OCI-LY3 (cell line): ENCODE measurements around the gene ANGPTL1.
"Not testable (repeated sequence)": the region's sequence is repeated elsewhere in the genome, so short reads cannot be mapped to it uniquely, and the experiment has no call there.

Source experiments
- H2AFZ ChIP-seq: fragments of 200-600, 300-600 bp; shearing (Covaris generic); 2 replicates; pipeline ENCODE4 v1.6.0; 2014; ENCODE audit warnings: antibody characterized with exemption, low read depth, low read length
- H3K27ac ChIP-seq: fragments of 200-600, 300-600 bp; sonication (generic); 2 replicates; pipeline ENCODE4 v1.5.1; 2014; ENCODE audit warnings: mild to moderate bottlenecking, low read length, moderate library complexity, mixed read lengths
- H3K27me3 ChIP-seq: fragments of 200-600, 300-600 bp; sonication (generic); 2 replicates; pipeline ENCODE4 v1.6.1; 2014; ENCODE audit warnings: low read depth, low read length, mixed read lengths
- H3K36me3 ChIP-seq: fragments of 200-600, 300-600 bp; sonication (generic); replicated peaks from 2 replicates; pipeline ENCODE3; 2014; ENCODE audit warnings: low read depth, low read length, mixed read lengths
- H3K4me1 ChIP-seq: fragments of 300-600, 200-600 bp; sonication (generic); 2 replicates; pipeline ENCODE4 v1.6.1; 2014; ENCODE audit warnings: low read length, mixed read lengths
- H3K4me2 ChIP-seq: fragments of 200-600, 300-600 bp; sonication (generic); 2 replicates; pipeline ENCODE4 v1.6.1; 2014; ENCODE audit warnings: low read length, mixed read lengths
- H3K4me3 ChIP-seq: fragments of 300-600, 200-600 bp; sonication (generic); 2 replicates; pipeline ENCODE4 v1.5.1; 2014; ENCODE audit warnings: antibody characterized with exemption, mild to moderate bottlenecking, low read length, moderate library complexity
- H3K79me2 ChIP-seq: fragments of 300-600, 200-600 bp; shearing (Covaris generic); 2 replicates; pipeline ENCODE4 v1.6.1; 2014; ENCODE audit warnings: mild to moderate bottlenecking, low read length, mixed read lengths
- H3K9ac ChIP-seq: fragments of 300-600, 200-600 bp; shearing (Covaris generic); 2 replicates; pipeline ENCODE4 v1.6.0; 2014; ENCODE audit warnings: mild to moderate bottlenecking, low read length, moderate library complexity
- H3K9me3 ChIP-seq: fragments of 200-600, 300-600 bp; shearing (Covaris generic); 2 replicates; pipeline ENCODE4 v1.6.1; 2014; ENCODE audit warnings: low read length, mixed read lengths; ENCODE audit not compliant: insufficient read depth
- H4K20me1 ChIP-seq: fragments of 200-600, 300-600 bp; sonication (generic); 2 replicates; pipeline ENCODE4 v1.6.1; 2016; ENCODE audit warnings: low read length, mixed read lengths; ENCODE audit not compliant: insufficient read depth
- EZH2phosphoT487 ChIP-seq: fragments of 200-600 bp; shearing (Covaris generic); IDR thresholded peaks from 2 replicates; pipeline ENCODE4 v1.6.1; 2018; ENCODE audit warnings: antibody characterized with exemption, mixed run types, low read depth
- TF ChIP-seq, protein P1 (sequence below): fragments of 200-600, 300-600 bp; sonication (generic); IDR thresholded peaks from 2 replicates; pipeline ENCODE4 v1.5.1; 2014; ENCODE audit warnings: antibody characterized with exemption, low read length, low read depth

Gene ANGPTL1

DNA sequence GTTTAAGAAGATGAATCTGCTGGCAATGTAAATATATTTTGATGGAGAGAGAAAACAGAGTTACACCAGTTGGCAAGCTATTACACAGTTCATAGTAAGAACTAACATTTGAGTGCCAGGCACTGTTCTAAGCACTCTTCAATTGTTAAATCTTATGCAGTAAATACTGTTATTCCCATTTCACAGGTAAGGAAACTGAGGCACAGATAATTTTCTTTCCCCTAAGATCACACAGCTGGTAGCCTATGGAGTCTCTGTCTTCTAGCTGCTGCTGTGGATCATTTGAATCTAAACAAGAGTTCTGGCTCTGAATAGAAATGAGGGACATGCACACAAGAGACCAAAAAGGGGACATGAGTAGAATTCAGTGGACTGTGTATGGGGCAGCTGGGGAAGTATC is 8.0 kb downstream of the ANGPTL1 start:
- Histone ChIP-seq H3K79me2 (no peaks in the 10 kb centered on the region), H4K20me1 (no peaks in the 10 kb centered on the region), H3K9ac (no peak overlapping the region), H3K4me1 (peaks cover 3% of the 10 kb centered on the region; the same call in 1 of the 2 replicates), H3K27me3 (no peaks in the 10 kb centered on the region), H2AFZ (no peak overlapping the region), H3K9me3 (no peaks in the 10 kb centered on the region), H3K36me3 (no peaks in the 10 kb centered on the region), H3K27ac (no peak overlapping the region), H3K4me2 (no peak overlapping the region), H3K4me3 (no peak overlapping the region)
- TF ChIP-seq, protein P1, sequence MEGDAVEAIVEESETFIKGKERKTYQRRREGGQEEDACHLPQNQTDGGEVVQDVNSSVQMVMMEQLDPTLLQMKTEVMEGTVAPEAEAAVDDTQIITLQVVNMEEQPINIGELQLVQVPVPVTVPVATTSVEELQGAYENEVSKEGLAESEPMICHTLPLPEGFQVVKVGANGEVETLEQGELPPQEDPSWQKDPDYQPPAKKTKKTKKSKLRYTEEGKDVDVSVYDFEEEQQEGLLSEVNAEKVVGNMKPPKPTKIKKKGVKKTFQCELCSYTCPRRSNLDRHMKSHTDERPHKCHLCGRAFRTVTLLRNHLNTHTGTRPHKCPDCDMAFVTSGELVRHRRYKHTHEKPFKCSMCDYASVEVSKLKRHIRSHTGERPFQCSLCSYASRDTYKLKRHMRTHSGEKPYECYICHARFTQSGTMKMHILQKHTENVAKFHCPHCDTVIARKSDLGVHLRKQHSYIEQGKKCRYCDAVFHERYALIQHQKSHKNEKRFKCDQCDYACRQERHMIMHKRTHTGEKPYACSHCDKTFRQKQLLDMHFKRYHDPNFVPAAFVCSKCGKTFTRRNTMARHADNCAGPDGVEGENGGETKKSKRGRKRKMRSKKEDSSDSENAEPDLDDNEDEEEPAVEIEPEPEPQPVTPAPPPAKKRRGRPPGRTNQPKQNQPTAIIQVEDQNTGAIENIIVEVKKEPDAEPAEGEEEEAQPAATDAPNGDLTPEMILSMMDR, result no peak
- no peak for TF ChIP-seq EZH2phosphoT487

- Histone ChIP-seq H3K27ac (no peak overlapping the region), H2AFZ (no peak overlapping the region), H3K4me3 (no peak overlapping the region), H3K36me3 (no peaks in the 10 kb centered on the region), H3K4me1 (no peaks in the 10 kb centered on the region), H4K20me1 (no peaks in the 10 kb centered on the region), H3K9ac (no peak overlapping the region), H3K79me2 (no peaks in the 10 kb centered on the region), H3K27me3 (no peaks in the 10 kb centered on the region), H3K9me3 (no peaks in the 10 kb centered on the region), H3K4me2 (no peak overlapping the region)
- TF ChIP-seq, protein P1, result no peak
- TF ChIP-seq EZH2phosphoT487, result no peak
These were observed 8.5 kb downstream of the ANGPTL1 start for GRCh38 chr1:178862416-178862815.

DNA sequence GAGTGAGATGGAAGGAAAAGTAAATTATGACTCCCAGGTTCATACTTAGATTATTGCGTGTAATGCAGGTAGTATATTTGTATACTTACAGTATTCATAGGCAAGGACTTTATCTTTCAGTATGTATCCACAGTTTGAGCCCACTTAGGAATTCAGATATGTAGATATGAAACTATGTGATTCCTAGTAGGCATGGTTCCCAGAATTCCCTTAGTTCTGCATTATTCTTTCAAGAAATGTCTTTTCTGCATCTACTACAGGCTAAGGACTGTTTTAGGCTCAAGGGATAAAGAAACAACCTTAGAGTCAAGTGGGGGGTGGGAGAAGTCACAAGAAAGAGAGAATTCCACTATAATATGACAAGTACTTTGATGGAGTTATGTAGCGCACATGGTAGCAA is 13.8 kb downstream of the ANGPTL1 start:
- H3K4me2 ChIP-seq, result no peak overlapping the region
- no peaks in the 10 kb centered on the region for H3K27me3 ChIP-seq
- H3K9ac ChIP-seq, result no peak overlapping the region
- no peaks in the 10 kb centered on the region for H3K9me3 ChIP-seq
- no peaks in the 10 kb centered on the region for H3K36me3 ChIP-seq
- no peaks in the 10 kb centered on the region for H3K79me2 ChIP-seq
- H3K27ac ChIP-seq, result no peak overlapping the region
- H3K4me1 ChIP-seq, result no peaks in the 10 kb centered on the region
- no peak for TF ChIP-seq EZH2phosphoT487
- TF ChIP-seq, protein P1, result no peak
- no peak overlapping the region for H3K4me3 ChIP-seq
- H2AFZ ChIP-seq, result no peak overlapping the region
- H4K20me1 ChIP-seq, result no peaks in the 10 kb centered on the region

DNA sequence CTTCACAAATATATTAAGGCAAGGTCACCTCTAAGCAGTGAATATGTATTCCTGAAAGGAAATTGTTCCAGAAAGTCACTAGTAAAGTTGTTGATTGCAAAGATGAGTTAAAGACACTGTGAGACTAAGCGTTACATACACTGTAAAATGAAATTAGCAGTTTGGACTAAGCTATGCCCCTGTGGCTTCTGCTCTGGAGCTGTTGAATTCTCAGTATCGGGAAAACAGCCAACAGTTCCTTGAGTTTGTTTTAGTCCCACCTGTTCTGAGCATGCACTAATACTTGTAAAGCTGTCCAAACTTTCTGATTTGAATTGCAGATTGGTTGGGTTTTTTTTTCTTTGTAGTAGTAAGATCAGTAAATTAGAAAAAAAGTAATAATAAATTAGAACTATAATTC is 21.0 kb downstream of the ANGPTL1 start:
- H3K4me1 ChIP-seq, result no peaks in the 10 kb centered on the region
- H3K9me3 ChIP-seq, result no peaks in the 10 kb centered on the region
- no peaks in the 10 kb centered on the region for H3K79me2 ChIP-seq
- no peak overlapping the region for H3K4me3 ChIP-seq
- TF ChIP-seq, protein P1, result no peak
- no peak for TF ChIP-seq EZH2phosphoT487
- H3K9ac ChIP-seq, result no peak overlapping the region
- H3K36me3 ChIP-seq, result no peaks in the 10 kb centered on the region
- H3K4me2 ChIP-seq, result no peak overlapping the region
- H2AFZ ChIP-seq, result no peak overlapping the region
- no peaks in the 10 kb centered on the region for H4K20me1 ChIP-seq
- no peak overlapping the region for H3K27ac ChIP-seq
- H3K27me3 ChIP-seq, result no peaks in the 10 kb centered on the region

DNA sequence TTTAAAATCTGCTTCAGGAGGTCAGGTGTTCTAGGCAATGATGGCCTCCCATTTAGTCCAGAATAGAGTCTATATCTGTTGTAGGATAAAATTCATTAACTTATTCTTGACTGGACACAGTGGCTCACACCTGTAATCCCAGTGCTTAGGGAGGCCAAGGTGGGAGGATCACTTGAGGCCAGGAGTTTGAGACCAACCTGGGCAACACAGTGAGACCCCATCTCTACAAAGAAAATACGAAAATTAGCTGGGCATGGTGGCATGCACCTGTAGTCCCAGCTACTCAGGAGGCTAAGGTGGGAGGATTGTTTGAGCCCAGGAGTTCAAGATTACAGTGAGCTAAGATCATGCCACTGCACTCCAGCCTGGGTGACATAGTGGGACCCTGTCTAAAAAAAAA is 23.0 kb downstream of the ANGPTL1 start:
- H3K27me3 ChIP-seq, H3K27ac ChIP-seq, H2AFZ ChIP-seq, H3K79me2 ChIP-seq, H3K4me1 ChIP-seq, H3K36me3 ChIP-seq, H3K9ac ChIP-seq, H3K4me2 ChIP-seq, H3K9me3 ChIP-seq, H4K20me1 ChIP-seq, H3K4me3 ChIP-seq: not testable (repeated sequence)
